Astrocyte of the cerebellum (primary cell): ENCODE data around the gene TELO2.

Experiments used
- DNase-seq: peaks from one replicate; pipeline ENCODE4 v3.0.0-alpha.2; 2011; ENCODE audit warnings: low read depth
- H3K4me3 ChIP-seq: 2 replicates; pipeline ENCODE4 v1.5.1; 2011; ENCODE audit warnings: mild to moderate bottlenecking, low read depth, low read length, moderate library complexity
- CTCF ChIP-seq: IDR thresholded peaks from 2 replicates; pipeline ENCODE4 v1.5.1; 2012; ENCODE audit warnings: low read length, low read depth, moderate library complexity, mild to moderate bottlenecking; ENCODE audit errors: missing control alignments
- in situ Hi-C: cut with HindIII; loops from 2 replicates; pipeline ENCODE4 v1.10.0; 2017; ENCODE audit warnings: low sequenced_read_pairs

Gene TELO2

GRCh38 chr16:1457489-1458245, 35.5 kb upstream of the TELO2 start:
- no peak overlapping the region for H3K4me3 ChIP-seq
- TF ChIP-seq CTCF = no peak
- DNase-seq = no peak
- in situ Hi-C loops = no loop called here

GRCh38 chr16:1458336-1458976, 34.7 kb upstream of the TELO2 start:
- TF ChIP-seq CTCF = no peak
- in situ Hi-C loops = no loop called here
- H3K4me3 ChIP-seq = no peak overlapping the region
- no peak for DNase-seq

GRCh38 chr16:1458977-1459341, 34.2 kb upstream of the TELO2 start:
- no peak for TF ChIP-seq CTCF
- DNase-seq = no peak
- no peak overlapping the region for H3K4me3 ChIP-seq
- in situ Hi-C loops = no loop called here

GRCh38 chr16:1459967-1460366, 33.2 kb upstream of the TELO2 start:
- no peak overlapping the region for H3K4me3 ChIP-seq
- TF ChIP-seq CTCF = no peak
- in situ Hi-C loops = no loop called here
- DNase-seq = no peak

GRCh38 chr16:1460602-1461138, 32.5 kb upstream of the TELO2 start:
- DNase-seq = no peak
- TF ChIP-seq CTCF = no peak
- in situ Hi-C loops = no loop called here
- no peak overlapping the region for H3K4me3 ChIP-seq

GRCh38 chr16:1461146-1461545, 32.0 kb upstream of the TELO2 start:
- H3K4me3 ChIP-seq = no peak overlapping the region
- in situ Hi-C loops = no loop called here
- no peak for TF ChIP-seq CTCF
- no peak for DNase-seq
